Fibroblast of lung (primary cell): ENCODE measurements around the gene EXOSC10. TPM values are rescaled to one million over a fixed set of nuclear protein-coding genes. Genes with fewer than 3 reads are reported as not detected.
A peak's percentile ranks its signal among the peaks of the same experiment; 100 is the strongest.

ENCODE experiments used
- DNase-seq, 2 donors: peaks; one replicate each; pipeline versions ENCODE4 v3.0.0 to v3.0.0-alpha.2; 2010; ENCODE audit warnings: low read depth in 2 of 2
- H2AFZ ChIP-seq: 2 replicates; pipeline ENCODE4 v1.5.1; 2012; ENCODE audit warnings: low read length, control low read depth, inconsistent platforms
- H3K27ac ChIP-seq: 2 replicates; pipeline ENCODE4 v1.5.1; 2011; ENCODE audit warnings: low read length, control low read depth; ENCODE audit not compliant: insufficient read depth
- H3K27me3 ChIP-seq: 2 replicates; pipeline ENCODE4 v1.5.1; 2011; ENCODE audit warnings: mild to moderate bottlenecking, low read length; ENCODE audit not compliant: control insufficient read depth, insufficient read depth
- H3K36me3 ChIP-seq: 2 replicates; pipeline ENCODE4 v1.5.1; 2011; ENCODE audit warnings: low read length; ENCODE audit not compliant: control insufficient read depth, insufficient read depth
- H3K4me1 ChIP-seq: 2 replicates; pipeline ENCODE4 v1.5.1; 2011; ENCODE audit warnings: low read length; ENCODE audit not compliant: control insufficient read depth, insufficient read depth; ENCODE audit errors: extremely low read depth
- H3K4me2 ChIP-seq: 2 replicates; pipeline ENCODE4 v1.5.1; 2011; ENCODE audit warnings: low read length, control low read depth; ENCODE audit not compliant: insufficient read depth; ENCODE audit errors: extremely low read depth
- H3K4me3 ChIP-seq, 4 experiments: fragments of 200-600 bp in 1 of 4; sonication (generic) in 1 of 4; replicated peaks in 1 of 4; 2 replicates each; pipeline ENCODE4 v1.5.1; 2011 to 2016; ENCODE audit warnings: low read length in 4 of 4, low read depth in 3 of 4, mild to moderate bottlenecking in 3 of 4, control low read depth in 2 of 4, inconsistent platforms in 1 of 4, mixed read lengths in 1 of 4; ENCODE audit not compliant: insufficient read depth in 1 of 4; ENCODE audit errors: control extremely low read depth in 1 of 4
- H3K79me2 ChIP-seq: 2 replicates; pipeline ENCODE4 v1.5.1; 2012; ENCODE audit warnings: mild to moderate bottlenecking, low read length, inconsistent platforms; ENCODE audit not compliant: control insufficient read depth, insufficient read depth
- H3K9ac ChIP-seq: 2 replicates; pipeline ENCODE4 v1.5.1; 2011; ENCODE audit warnings: mild to moderate bottlenecking, low read length, control low read depth; ENCODE audit not compliant: insufficient read depth
- H3K9me3 ChIP-seq: 2 replicates; pipeline ENCODE4 v1.5.1; 2012; ENCODE audit warnings: low read depth, low read length; ENCODE audit not compliant: control insufficient read depth, insufficient read depth
- H4K20me1 ChIP-seq: 2 replicates; pipeline ENCODE4 v1.5.1; 2011; ENCODE audit warnings: low read length; ENCODE audit not compliant: control insufficient read depth, insufficient read depth; ENCODE audit errors: extremely low read depth
- EZH2 ChIP-seq: IDR thresholded peaks from 2 replicates; pipeline ENCODE4 v1.5.1; 2012; ENCODE audit warnings: low read length, control low read depth, mild to moderate bottlenecking; ENCODE audit errors: missing control alignments
- polyA minus RNA-seq: library from RNA; depleted of rRNA, polyadenylated mRNA; stranded (reverse); fragments of >200 nt; gene quantifications from 2 replicates; pipeline ENCODE4 v1.2.3, GENCODE V29; 2011; ENCODE audit warnings: low replicate concordance
- polyA plus RNA-seq, 2 donors: library from polyadenylated mRNA; depleted of rRNA in 1 of 2; stranded (reverse) in 1 of 2; unstranded in 1 of 2; fragments of >200 nt; gene quantifications; 2 replicates each; pipeline ENCODE4 v1.2.1, GENCODE V29; 2011 to 2012; ENCODE audit warnings: missing spikeins in 1 of 2
- total RNA-seq: library from RNA; depleted of rRNA; stranded (reverse); fragments of >200 nt; gene quantifications from 2 replicates; pipeline ENCODE4 v1.2.1, GENCODE V29; 2014
- TF ChIP-seq, protein P1 (sequence below), 2 donors: IDR thresholded peaks in 1 of 2; conservative IDR thresholded peaks in 1 of 2; 1 replicate in 1 of 2; 2 replicates in 1 of 2; pipeline ENCODE4 v1.5.1; 2011 to 2012; ENCODE audit warnings: low read length in 2 of 2, control low read depth in 1 of 2, inconsistent platforms in 1 of 2, low read depth in 1 of 2, mild to moderate bottlenecking in 1 of 2

Gene EXOSC10
- 26.2 and 36.2 TPM in 2 replicates for total RNA-seq
- 56.3 and 76.1 TPM in 2 replicates for polyA plus RNA-seq
- 30.8 and 41.7 TPM in 2 replicates for polyA plus RNA-seq (2012)
- 27.5 and 29.1 TPM in 2 replicates for polyA minus RNA-seq

DNA sequence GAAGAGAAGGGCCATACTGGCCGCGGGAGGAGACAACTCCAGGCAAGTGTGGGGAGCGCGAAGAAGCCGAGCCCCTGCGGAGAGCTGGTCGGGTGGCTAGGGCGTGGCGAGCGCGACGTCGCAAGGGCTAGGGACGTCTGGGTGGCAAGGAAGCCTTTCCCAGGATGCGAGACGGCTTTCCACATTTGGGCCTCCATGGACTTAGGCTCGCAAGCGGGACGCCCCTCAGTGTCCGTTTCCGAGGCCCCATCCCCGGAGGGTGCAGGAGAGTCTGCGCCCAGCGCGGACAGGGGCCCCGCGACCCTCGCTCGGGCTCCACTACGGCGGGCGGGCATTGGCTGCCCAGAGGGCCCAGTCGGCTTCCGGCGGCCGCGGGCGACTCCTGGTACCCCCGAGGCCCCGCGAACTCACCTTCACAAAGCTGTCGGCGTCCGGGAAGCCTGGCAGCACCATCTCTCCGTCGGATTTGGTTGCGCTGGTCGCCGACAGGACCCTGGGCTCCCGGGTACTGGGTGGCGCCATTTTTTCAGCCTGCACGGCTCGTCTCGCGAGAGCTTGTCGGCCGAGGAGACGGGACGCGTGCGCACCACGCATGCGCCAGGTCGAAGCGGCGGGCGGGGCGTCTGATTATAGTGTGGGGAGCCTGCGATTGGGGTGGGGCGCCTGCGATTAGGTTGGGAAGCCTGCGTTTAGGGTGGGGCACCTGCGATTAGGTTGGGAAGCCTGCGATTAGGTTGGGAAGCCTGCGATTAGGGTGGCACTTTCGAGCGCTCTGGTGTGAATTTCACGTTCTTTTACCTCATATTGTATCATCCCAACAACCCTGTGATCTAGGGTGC is at the start of gene EXOSC10:
EXOSC10 (minus strand) TSS at position 560 of the 839 bp plus-strand sequence; CDS start at position 522, 38 bp downstream.
- Histone ChIP-seq H3K9ac (peak within 1 kb of the TSS; percentile 94), H3K27ac (peak within 1 kb of the TSS; percentile 85), H2AFZ (peak within 1 kb of the TSS; percentile 88), H3K9me3 (no peaks in the 10 kb centered on the region), H3K36me3 (peaks cover 5% of the 10 kb centered on the region), H4K20me1 (no peaks in the 10 kb centered on the region), H3K4me1 (no peaks in the 10 kb centered on the region), H3K79me2 (peaks cover 19% of the 10 kb centered on the region), H3K27me3 (no peaks in the 10 kb centered on the region), H3K4me2 (peak within 1 kb of the TSS; percentile 91), H3K4me3 (peak within 1 kb of the TSS; percentile 88 to 99 (median 98))
- no peak for TF ChIP-seq EZH2
- TF ChIP-seq, protein P1, sequence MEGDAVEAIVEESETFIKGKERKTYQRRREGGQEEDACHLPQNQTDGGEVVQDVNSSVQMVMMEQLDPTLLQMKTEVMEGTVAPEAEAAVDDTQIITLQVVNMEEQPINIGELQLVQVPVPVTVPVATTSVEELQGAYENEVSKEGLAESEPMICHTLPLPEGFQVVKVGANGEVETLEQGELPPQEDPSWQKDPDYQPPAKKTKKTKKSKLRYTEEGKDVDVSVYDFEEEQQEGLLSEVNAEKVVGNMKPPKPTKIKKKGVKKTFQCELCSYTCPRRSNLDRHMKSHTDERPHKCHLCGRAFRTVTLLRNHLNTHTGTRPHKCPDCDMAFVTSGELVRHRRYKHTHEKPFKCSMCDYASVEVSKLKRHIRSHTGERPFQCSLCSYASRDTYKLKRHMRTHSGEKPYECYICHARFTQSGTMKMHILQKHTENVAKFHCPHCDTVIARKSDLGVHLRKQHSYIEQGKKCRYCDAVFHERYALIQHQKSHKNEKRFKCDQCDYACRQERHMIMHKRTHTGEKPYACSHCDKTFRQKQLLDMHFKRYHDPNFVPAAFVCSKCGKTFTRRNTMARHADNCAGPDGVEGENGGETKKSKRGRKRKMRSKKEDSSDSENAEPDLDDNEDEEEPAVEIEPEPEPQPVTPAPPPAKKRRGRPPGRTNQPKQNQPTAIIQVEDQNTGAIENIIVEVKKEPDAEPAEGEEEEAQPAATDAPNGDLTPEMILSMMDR (conservative IDR thresholded peaks at IDR 0.05 in 1 of 2, IDR thresholded peaks at IDR 0.05 in 1 of 2; ENCODE audit: low read depth in 1 of 2, low read length in 2 of 2), result no peak
- DNase-seq, result peak; percentile 73 to 84

DNA sequence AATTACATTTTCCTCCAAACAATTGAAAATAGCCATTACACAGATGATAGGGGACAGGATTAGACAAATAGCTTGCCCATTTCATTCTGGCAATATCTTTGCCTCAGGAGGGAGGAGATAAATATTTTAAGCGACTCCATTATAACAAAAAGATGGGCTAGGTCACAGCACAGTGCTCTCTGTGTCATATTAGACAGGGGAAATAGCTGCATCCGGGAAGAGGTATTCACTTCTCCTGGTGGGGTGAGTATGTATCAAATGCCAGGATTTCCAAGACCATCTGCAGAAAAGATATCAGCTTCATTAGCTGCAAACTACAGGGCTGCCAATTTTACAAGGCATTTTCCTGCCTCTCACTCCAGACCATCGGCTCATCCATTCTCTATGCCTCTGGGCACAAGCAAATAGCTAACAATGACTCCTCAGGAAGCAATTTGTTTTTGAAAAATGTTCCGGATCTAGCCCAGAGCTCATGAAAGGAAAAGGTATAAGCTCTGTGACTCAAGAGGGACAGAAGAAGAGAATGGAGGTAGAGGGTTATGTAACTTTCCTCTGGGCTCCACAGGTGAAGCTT is 47.6 kb upstream of the EXOSC10 start:
- no peak overlapping the region for H2AFZ ChIP-seq
- H3K4me1 ChIP-seq, result no peaks in the 10 kb centered on the region
- H4K20me1 ChIP-seq, result no peaks in the 10 kb centered on the region
- no peak for TF ChIP-seq EZH2
- TF ChIP-seq, protein P1 (conservative IDR thresholded peaks at IDR 0.05 in 1 of 2, IDR thresholded peaks at IDR 0.05 in 1 of 2; ENCODE audit: low read depth in 1 of 2, low read length in 2 of 2), result no peak
- no peak overlapping the region for H3K4me3 ChIP-seq
- H3K9ac ChIP-seq, result no peak overlapping the region
- no peaks in the 10 kb centered on the region for H3K27me3 ChIP-seq
- H3K9me3 ChIP-seq, result no peaks in the 10 kb centered on the region
- H3K27ac ChIP-seq, result no peak overlapping the region
- DNase-seq, result peak in 1 of 2 donors; percentile 47
- no peak overlapping the region for H3K4me2 ChIP-seq
- no peaks in the 10 kb centered on the region for H3K79me2 ChIP-seq
- H3K36me3 ChIP-seq, result peaks cover 4% of the 10 kb centered on the region

DNA sequence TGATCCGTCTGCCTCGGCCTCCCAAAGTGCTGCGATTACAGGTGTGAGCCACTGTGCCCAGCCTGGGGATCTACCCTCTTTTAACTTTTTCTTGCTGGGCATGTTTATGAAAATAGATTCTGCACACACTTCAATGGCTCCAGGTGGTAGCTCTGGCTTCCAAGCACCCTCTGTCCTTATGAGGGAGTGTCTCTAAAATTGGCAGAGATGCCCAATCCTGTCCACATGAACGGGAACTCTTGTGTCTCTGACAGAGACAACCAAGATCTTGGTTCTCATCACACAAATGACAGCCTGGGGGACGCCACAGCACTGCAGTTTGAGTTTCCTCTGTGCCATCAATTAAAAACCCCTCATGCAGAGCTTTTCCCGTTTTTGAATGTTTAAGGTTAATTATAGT is 46.1 kb upstream of the EXOSC10 start:
- H3K36me3 ChIP-seq, result peaks cover 4% of the 10 kb centered on the region
- TF ChIP-seq, protein P1 (conservative IDR thresholded peaks at IDR 0.05 in 1 of 2, IDR thresholded peaks at IDR 0.05 in 1 of 2; ENCODE audit: low read depth in 1 of 2, low read length in 2 of 2), result no peak
- TF ChIP-seq EZH2, result no peak
- H3K79me2 ChIP-seq, result no peaks in the 10 kb centered on the region

More for the DNA sequence above, 46.1 kb upstream of the EXOSC10 start:
- no peak for DNase-seq
- H3K9ac ChIP-seq, result no peak overlapping the region
- H3K27me3 ChIP-seq, result no peaks in the 10 kb centered on the region
- no peak overlapping the region for H3K4me2 ChIP-seq
- H3K9me3 ChIP-seq, result no peaks in the 10 kb centered on the region
- H2AFZ ChIP-seq, result no peak overlapping the region
- no peak overlapping the region for H3K27ac ChIP-seq
- no peaks in the 10 kb centered on the region for H4K20me1 ChIP-seq
- no peaks in the 10 kb centered on the region for H3K4me1 ChIP-seq
- H3K4me3 ChIP-seq, result no peak overlapping the region
